ENCODE results near the gene MAP3K20.

The MAP3K20 gene

DNA sequence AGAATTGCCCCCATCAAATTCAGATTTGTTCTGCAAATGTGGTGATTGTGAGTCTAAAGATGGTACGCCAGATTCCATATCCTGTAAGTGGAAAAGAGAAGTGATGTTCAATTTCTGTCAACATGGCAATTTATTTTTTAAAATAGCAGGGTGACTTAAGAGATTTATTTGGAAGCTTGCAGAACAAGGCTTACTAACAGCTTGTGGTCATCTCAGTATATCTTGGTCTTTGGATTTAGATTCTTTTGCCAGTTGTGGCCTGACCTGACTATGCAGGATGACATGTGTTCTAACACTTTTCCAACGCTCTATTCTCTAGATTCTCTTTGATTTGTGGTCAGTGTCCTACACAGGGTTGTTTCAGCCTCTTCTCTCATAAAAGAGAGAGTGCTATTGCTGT lies 74.4 kb downstream of the MAP3K20 start:
- in situ Hi-C loops (cut with MboI; ENCODE audit: low sequenced_read_pairs, unreplicated experiment), result no loop called here
- TF ChIP-seq, protein P1, sequence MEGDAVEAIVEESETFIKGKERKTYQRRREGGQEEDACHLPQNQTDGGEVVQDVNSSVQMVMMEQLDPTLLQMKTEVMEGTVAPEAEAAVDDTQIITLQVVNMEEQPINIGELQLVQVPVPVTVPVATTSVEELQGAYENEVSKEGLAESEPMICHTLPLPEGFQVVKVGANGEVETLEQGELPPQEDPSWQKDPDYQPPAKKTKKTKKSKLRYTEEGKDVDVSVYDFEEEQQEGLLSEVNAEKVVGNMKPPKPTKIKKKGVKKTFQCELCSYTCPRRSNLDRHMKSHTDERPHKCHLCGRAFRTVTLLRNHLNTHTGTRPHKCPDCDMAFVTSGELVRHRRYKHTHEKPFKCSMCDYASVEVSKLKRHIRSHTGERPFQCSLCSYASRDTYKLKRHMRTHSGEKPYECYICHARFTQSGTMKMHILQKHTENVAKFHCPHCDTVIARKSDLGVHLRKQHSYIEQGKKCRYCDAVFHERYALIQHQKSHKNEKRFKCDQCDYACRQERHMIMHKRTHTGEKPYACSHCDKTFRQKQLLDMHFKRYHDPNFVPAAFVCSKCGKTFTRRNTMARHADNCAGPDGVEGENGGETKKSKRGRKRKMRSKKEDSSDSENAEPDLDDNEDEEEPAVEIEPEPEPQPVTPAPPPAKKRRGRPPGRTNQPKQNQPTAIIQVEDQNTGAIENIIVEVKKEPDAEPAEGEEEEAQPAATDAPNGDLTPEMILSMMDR (IDR thresholded peaks at IDR 0.05; ENCODE audit: borderline replicate concordance, control extremely low read depth, extremely low read depth, insufficient read depth, missing control alignments), result no peak
- no peak for DNase-seq (ENCODE audit: low spot score)

DNA sequence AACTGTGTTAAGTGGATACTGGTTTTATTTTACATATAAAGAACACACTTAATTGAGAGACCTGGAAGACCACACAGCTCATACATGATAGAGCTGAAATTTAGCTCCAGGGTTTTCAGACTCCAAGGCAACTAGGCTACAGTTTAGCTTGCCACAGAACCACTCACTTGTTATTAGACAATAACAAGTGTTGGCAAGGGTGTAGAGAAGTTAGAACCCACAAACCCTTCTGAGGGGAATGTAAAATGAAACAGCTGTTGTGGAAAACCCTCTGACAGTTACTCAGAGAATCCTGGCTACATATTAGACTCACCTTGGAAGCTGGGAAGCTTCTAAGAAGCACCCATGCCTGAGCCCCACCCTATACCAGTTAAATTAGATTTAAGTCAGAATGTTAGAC lies 75.3 kb downstream of the MAP3K20 start:
- in situ Hi-C loops (cut with MboI; ENCODE audit: low sequenced_read_pairs, unreplicated experiment), result no loop called here
- DNase-seq (ENCODE audit: low spot score), result no peak
- TF ChIP-seq, protein P1 (IDR thresholded peaks at IDR 0.05; ENCODE audit: borderline replicate concordance, control extremely low read depth, extremely low read depth, insufficient read depth, missing control alignments), result no peak

- in situ Hi-C loops (cut with MboI; ENCODE audit: low sequenced_read_pairs, unreplicated experiment), result no loop called here
- DNase-seq (ENCODE audit: low spot score), result peak; percentile 31
- TF ChIP-seq, protein P1 (IDR thresholded peaks at IDR 0.05; ENCODE audit: borderline replicate concordance, control extremely low read depth, extremely low read depth, insufficient read depth, missing control alignments), result no peak
These were observed 76.2 kb downstream of the MAP3K20 start for GRCh38 chr2:173151671-173152401.

- TF ChIP-seq, protein P1 (IDR thresholded peaks at IDR 0.05; ENCODE audit: borderline replicate concordance, control extremely low read depth, extremely low read depth, insufficient read depth, missing control alignments), result no peak
- no peak for DNase-seq (ENCODE audit: low spot score)
- in situ Hi-C loops (cut with MboI; ENCODE audit: low sequenced_read_pairs, unreplicated experiment), result no loop called here
These were observed 77.7 kb downstream of the MAP3K20 start for GRCh38 chr2:173153301-173153885.

GRCh38 chr2:173157676-173158293 lies 82.1 kb downstream of the MAP3K20 start:
- TF ChIP-seq, protein P1 (IDR thresholded peaks at IDR 0.05; ENCODE audit: borderline replicate concordance, control extremely low read depth, extremely low read depth, insufficient read depth, missing control alignments), result no peak
- in situ Hi-C loops (cut with MboI; ENCODE audit: low sequenced_read_pairs, unreplicated experiment), result no loop called here
- DNase-seq (ENCODE audit: low spot score), result no peak

GRCh38 chr2:173159791-173160463 lies 84.3 kb downstream of the MAP3K20 start:
- TF ChIP-seq, protein P1 (IDR thresholded peaks at IDR 0.05; ENCODE audit: borderline replicate concordance, control extremely low read depth, extremely low read depth, insufficient read depth, missing control alignments), result no peak
- in situ Hi-C loops (cut with MboI; ENCODE audit: low sequenced_read_pairs, unreplicated experiment), result no loop called here
- DNase-seq (ENCODE audit: low spot score), result no peak

All from GM13976 (cell line).